ENCODE results near the gene TULP4. TPM values are rescaled to one million over a fixed set of nuclear protein-coding genes. Genes with fewer than 3 reads are reported as not detected.
"Not testable (repeated sequence)": the region's sequence is repeated elsewhere in the genome, so short reads cannot be mapped to it uniquely, and the experiment has no call there.

TULP4 gene
- total RNA-seq, 2 donors from 2014 or later: 111 to 119 TPM

GRCh38 chr6:158344534-158344933, 32.3 kb downstream of the TULP4 start:
- Histone ChIP-seq H3K4me1 (replicated peaks) (no peaks in the 10 kb centered on the region), H3K27ac (no peak overlapping the region), H3K4me3 (no peak overlapping the region), H3K36me3 (no peaks in the 10 kb centered on the region), H3K9me3 (no peaks in the 10 kb centered on the region), H3K27me3 (replicated peaks; ENCODE audit: insufficient read depth) (no peaks in the 10 kb centered on the region)
- DNase-seq (ENCODE audit: low spot score): no peak
- intact Hi-C loops (cut with DNase I): no loop called here
- TF ChIP-seq POLR2AphosphoS5 (IDR thresholded peaks at IDR 0.05) (no peak), CTCF (IDR thresholded peaks at IDR 0.05) (no peak), POLR2A (IDR thresholded peaks at IDR 0.05) (no peak)
- WGBS: 92% methylated on average over 4 of the region's 4 CpGs

GRCh38 chr6:158345444-158345843, 33.2 kb downstream of the TULP4 start:
- WGBS: 97% methylated on average over 6 of the region's 6 CpGs
- intact Hi-C loops (cut with DNase I): not testable (repeated sequence)

GRCh38 chr6:158347335-158347734, 35.1 kb downstream of the TULP4 start:
- H3K36me3 ChIP-seq: no peaks in the 10 kb centered on the region
- no peak for DNase-seq (ENCODE audit: low spot score)
- 98% methylated on average over 2 of the region's 2 CpGs for WGBS
- no peak overlapping the region for H3K27ac ChIP-seq
- H3K9me3 ChIP-seq: no peaks in the 10 kb centered on the region
- intact Hi-C loops (cut with DNase I): no loop called here
- H3K4me3 ChIP-seq: no peak overlapping the region
- TF ChIP-seq POLR2AphosphoS5 (IDR thresholded peaks at IDR 0.05) (no peak), CTCF (IDR thresholded peaks at IDR 0.05) (no peak), POLR2A (IDR thresholded peaks at IDR 0.05) (no peak)
- H3K27me3 ChIP-seq (replicated peaks; ENCODE audit: insufficient read depth): no peaks in the 10 kb centered on the region
- no peaks in the 10 kb centered on the region for H3K4me1 ChIP-seq (replicated peaks)

More at GRCh38 chr6:158345444-158345843, 33.2 kb downstream of the TULP4 start:
- not testable (repeated sequence) for H3K4me1 ChIP-seq (replicated peaks); H3K27me3 ChIP-seq (replicated peaks; ENCODE audit: insufficient read depth); DNase-seq (ENCODE audit: low spot score); H3K9me3 ChIP-seq; H3K27ac ChIP-seq; H3K36me3 ChIP-seq; H3K4me3 ChIP-seq

- DNase-seq (ENCODE audit: low spot score); H3K4me3 ChIP-seq; H3K4me1 ChIP-seq (replicated peaks); H3K9me3 ChIP-seq; H3K27ac ChIP-seq; H3K36me3 ChIP-seq; intact Hi-C loops (cut with DNase I); H3K27me3 ChIP-seq (replicated peaks; ENCODE audit: insufficient read depth): not testable (repeated sequence)
- WGBS: 90% methylated on average over 40 of the region's 47 CpGs
Measured at GRCh38 chr6:158348737-158349504, 36.7 kb downstream of the TULP4 start.

- 97% methylated on average over 29 of the region's 54 CpGs for WGBS
Measured at GRCh38 chr6:158349505-158350275, 37.4 kb downstream of the TULP4 start.

GRCh38 chr6:158350731-158351130, 38.5 kb downstream of the TULP4 start:
- H3K36me3 ChIP-seq; H3K9me3 ChIP-seq; H3K4me3 ChIP-seq; H3K27ac ChIP-seq; H3K4me1 ChIP-seq (replicated peaks); intact Hi-C loops (cut with DNase I); H3K27me3 ChIP-seq (replicated peaks; ENCODE audit: insufficient read depth); DNase-seq (ENCODE audit: low spot score): not testable (repeated sequence)
- WGBS: 98% methylated on average over 7 of the region's 7 CpGs

More at GRCh38 chr6:158349505-158350275, 37.4 kb downstream of the TULP4 start:
- DNase-seq (ENCODE audit: low spot score); H3K4me3 ChIP-seq; H3K27me3 ChIP-seq (replicated peaks; ENCODE audit: insufficient read depth); H3K27ac ChIP-seq; intact Hi-C loops (cut with DNase I); H3K4me1 ChIP-seq (replicated peaks); H3K9me3 ChIP-seq; H3K36me3 ChIP-seq: not testable (repeated sequence)

All from prostate gland (tissue), 2 donors.